GM19023 (cell line): ENCODE data around the gene DMRTB1.
"Not testable (repeated sequence)": the region's sequence is repeated elsewhere in the genome, so short reads cannot be mapped to it uniquely, and the experiment has no call there.

ENCODE experiments used
- ATAC-seq: cut with Tn5 transposase; IDR thresholded peaks from one replicate; pipeline ENCODE4 v1.9.1; 2021; ENCODE audit warnings: mild to moderate bottlenecking, moderate library complexity; ENCODE audit not compliant: unreplicated experiment

The DMRTB1 gene

DNA sequence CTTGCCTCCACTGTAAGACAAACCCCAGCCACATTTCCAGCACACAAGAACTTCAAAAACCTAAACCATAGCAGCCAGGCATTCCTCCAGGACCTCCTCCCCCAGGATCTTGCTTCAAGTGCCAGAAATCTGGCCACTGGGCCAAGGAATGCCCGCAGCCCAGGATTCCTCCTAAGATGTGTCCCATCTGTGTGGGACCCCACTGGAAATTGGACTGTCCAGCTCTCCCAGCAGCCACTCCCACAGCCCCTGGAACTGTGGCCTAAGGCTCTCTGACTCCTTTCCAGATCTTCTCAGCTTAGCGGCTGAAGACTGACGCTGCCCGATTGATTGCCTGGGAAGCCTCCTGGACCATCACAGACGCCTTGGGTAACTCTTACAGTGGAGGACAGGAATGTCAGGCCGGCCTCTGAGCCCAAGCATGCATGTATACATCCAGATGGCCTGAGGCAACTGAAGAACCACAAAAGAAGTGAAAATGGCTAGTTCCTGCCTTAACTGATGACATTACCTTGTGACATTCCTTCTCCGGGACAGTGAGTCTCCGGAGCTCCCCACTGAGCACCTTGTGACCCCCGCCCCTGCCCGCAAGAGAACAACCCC lies 24.7 kb upstream of the DMRTB1 start:
- ATAC-seq = not testable (repeated sequence)

DNA sequence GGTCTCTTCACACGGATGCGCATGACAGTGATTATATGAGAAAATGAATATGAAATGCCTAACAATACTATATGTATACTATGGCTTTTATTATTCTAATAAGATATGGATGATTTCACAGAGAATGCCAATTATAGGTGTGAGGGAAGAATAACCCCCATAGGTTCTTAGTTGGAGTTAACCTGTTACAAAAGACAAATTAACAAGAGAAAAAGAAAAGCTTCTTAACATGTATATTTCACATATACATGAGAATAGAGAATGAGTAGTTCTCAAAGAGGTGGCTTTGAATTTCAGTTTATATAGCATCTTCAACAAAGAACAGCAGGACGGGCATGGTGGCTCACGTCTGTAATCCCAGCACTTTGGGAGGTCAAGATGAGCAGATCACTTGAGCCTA lies 24.0 kb upstream of the DMRTB1 start:
- no peak for ATAC-seq

DNA sequence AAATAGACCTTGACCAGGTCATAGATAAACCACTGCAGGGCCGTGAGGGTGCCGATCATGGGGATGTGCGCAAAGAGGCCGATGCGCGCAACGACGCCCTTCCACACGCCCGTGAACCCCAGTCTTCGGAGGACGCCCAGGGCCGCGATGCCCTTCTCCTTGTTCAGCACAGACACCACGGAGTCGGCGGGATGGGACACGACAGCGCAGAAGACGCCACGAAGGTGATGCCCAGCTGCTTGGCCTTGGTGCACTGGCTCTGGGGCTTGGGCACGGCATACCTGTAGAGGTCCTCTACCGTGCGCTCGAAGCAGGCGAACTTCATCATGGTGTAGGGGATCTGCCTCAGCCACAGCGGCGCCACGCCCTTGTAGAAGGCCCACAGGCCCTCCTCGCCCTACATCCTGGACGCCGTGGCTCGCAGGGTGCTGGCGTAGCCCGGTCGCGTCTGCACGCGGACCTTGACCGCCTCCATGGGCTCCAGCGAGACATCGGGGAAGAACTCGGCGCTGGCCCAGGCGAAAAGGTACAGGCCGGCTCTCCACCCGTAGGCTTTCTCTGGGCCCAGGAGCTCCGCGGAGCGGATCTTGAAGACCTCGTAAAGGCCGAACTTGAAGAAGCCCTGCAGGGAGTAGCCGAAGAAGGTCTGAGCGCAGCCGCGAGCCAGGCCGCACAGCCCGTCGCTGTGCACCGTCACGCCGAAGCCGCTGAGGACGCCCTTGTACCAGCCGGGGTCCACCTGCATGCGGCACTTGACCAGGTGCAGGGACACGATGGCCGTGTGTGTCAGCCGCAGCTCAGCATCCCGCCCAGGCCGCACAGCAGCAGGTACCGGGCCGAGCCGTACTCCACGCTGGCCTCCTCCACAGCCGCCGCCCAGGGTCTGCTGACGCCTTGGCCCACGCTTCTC lies 20.5 kb upstream of the DMRTB1 start:
- no peak for ATAC-seq

DNA sequence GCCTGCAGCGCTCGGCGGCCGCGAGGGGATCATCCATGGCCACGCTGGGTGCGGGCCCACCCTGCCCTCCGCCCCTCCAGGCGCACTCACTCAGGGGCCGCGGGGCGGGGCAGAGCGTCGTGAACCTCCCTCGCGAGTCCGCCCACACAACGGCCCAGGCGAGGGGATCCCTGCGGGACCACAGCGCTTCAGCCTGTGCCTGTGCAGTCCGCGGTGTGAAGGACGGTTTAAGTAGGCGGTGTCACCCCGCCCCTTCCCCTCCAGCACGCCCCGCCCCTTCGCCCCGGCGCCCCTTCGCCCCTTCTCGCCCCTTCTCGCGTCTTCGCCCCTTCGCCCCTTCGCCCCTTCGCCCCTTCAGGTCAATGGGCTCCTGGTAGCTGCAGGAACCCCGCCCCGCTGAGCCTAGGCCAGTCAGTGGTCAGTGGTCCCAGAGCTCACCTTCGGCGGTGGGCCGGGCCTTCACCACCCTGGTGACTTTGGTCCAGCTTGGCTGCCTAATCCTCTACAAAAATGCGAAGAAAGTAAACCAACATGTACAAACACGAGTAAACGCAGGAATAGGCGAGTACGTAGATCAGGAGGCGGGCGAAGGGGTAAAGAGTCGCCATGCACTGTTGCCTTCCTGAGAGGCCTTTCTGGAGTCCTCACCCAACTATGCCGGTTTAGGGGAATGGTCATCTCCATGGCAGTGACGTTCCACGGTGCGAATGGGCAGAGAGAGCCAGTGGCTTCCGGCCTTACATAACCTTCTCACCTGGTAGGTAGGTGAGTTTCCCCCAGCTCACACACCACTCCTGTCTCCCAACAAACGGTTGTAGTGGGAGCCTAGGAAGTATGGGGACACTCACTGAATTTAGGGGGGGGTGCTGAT lies 19.6 kb upstream of the DMRTB1 start:
- no peak for ATAC-seq

DNA sequence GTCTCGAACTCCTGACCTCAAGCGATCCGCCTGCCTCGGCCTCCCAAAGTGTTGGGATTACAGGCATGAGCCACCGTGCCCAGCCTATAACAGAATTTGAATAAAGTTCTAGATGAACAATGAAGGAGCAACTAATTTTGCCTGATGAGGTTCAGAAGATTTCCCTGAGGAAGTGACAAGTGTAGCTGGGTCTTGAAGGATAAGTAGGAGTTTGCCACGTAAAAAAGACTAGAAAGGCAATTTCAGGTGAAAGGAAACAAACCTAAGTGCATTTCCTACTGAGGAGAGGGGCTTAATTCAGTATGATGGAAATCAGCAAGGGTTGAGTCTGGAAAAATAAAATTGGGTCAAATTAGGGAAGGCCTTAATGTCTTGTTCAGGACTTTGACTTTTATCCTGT lies 18.6 kb upstream of the DMRTB1 start:
- ATAC-seq = no peak

DNA sequence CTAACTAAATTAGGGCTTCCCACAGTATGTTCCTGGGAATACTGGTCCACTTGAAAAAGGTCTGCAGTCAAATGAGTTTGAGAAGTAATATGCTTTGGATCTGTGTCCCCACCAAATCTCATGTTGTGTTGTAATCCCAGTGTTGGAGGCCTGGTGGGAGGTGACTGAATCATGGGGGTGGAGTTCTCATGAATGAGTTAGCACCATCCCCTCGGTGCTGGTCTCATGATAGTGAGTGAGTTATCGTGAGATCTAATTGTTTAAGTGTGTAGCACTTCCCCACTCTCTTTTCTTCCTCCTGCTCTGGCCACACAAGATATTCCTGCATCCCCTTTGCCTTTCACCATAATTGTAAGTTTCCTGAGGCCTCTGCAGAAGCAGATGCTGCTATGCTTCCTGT lies 16.9 kb upstream of the DMRTB1 start:
- no peak for ATAC-seq

DNA sequence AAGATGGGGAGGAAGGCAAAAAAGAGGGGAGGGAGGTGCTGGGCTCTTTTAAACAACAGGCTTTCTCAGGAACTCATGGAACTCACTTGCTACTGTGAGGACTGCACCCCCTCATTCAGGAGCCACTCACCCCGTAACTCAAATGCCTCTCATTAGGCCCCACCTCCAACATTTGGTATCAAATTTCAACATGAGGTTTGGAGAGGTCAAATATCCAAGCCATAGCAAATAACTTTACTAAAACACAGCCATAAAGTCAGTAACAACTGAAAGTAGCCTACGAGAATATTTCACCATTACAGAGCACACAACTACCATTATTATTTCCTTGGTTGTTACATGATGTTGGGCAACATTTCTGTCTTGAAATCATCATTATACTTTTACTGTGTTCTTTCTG lies 13.1 kb upstream of the DMRTB1 start:
- no peak for ATAC-seq

DNA sequence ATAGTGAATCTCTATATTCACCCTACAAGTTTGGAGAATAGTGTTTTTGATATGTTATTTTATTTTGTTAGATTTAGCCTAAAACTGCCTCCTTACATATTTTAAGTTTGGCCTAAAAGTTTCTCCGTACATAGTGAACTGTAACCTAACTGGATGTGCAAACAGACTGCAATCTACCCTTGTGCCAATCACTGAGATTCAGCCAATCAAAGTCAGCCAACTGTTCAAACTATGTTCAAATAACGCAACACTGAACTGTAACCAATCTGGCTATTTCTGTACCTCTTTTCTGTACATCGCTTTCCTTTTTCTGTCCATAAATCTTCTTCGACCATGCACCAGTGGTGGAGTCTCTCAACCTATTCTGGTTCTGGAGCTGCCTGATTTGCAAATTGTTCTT lies 11.8 kb upstream of the DMRTB1 start:
- no peak for ATAC-seq

DNA sequence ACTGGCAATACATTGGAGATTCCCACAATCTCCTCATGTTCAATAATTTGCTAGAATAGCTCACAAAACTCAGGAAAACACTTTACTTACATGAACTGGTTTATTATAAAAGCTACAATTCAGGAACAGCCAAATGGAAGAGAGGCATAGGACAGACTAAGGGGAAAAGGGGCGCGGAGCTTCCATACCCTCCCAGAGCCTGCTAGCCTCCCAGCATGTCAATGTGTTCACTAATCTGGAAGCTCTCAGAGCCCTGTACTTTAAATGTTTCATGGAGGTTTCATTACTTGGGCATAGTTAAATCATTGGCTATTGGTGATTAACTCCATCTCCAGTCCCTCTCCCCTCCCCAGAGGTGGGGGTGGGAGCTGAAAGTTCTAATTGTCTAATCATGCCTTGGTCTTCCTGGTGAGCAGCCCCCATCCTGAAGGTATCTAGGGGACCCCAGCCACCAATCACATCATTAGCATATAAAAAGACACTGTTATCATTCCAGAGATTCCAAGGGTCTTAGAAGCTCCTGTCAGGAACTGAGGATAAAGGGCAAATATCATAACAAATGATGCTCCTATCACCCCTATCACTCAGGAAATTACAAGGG lies 10.9 kb upstream of the DMRTB1 start:
- no peak for ATAC-seq

DNA sequence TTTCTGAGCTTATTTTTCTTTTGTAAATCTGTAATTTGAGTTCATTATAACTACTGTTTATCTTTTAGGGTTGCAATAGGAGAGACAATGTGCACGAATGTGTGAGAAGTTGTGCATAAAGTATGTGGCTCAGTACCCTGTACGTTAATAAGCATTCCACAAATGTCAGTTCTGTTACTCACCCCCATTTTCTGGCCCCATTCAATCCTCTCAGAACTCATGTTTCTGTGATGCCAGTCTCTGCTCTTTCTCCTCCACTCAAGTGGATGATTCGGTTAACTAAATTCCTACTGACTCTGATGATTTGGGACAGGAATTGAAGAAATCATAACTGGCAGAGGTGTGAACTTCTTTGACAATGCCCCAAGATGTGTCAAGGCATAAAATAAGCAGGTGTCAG lies 10.2 kb upstream of the DMRTB1 start:
- ATAC-seq = no peak

DNA sequence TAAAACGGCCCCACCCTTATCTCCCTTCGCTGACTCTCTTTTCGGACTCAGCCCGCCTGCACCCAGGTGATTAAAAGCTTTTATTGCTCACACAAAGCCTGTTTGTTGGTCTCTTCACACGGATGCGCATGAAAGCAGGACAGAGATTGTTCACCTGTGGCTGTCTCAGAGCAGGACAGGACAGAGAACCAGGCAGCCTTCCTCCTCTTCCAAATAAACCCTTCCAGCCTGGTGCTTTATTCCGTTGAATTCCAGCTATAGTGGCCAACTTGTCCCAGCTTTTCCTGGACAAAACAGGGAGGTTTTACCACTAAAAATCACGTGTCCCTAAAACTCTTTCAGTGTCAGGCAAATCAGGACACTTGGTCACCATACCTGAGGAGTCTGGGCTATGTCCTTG lies 9.5 kb upstream of the DMRTB1 start:
- ATAC-seq = no peak

DNA sequence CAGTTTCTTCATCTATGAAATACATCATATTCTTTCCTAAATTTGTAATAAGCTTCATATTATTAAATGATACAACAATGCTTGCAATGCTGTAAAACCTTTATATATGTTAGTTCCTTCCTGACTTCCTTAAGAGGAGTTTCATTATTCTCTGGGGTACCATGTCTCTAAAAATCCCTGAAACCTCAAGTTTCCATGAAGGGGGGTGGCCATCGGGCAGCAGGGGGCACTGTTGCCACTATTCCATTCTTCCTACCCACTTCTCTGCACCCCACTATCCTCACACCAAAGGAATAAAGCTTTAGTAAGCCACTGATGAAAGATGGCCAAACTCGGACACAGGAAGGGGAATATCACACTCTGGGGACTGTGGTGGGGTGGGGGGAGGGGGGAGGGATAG lies 9.0 kb upstream of the DMRTB1 start:
- ATAC-seq = no peak

DNA sequence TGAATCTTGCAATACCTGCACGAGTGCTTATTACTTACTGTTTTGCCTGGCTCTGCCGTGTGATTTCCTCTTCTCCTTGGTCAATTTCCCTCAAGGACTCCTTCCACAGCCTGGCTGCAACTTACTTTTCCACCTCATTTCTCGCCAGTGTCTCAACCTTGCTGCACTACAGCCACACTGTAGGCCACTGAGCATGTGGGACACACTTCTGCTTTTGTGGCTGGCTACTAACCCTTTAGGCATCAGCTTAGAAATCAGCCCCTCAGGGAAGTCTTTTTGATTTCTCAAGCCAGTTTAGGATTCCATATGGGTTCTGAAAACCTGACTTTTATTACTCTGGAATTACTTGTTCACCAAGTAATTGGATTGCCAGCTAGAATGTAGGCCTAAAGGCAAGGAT lies 5.2 kb upstream of the DMRTB1 start:
- ATAC-seq = no peak

DNA sequence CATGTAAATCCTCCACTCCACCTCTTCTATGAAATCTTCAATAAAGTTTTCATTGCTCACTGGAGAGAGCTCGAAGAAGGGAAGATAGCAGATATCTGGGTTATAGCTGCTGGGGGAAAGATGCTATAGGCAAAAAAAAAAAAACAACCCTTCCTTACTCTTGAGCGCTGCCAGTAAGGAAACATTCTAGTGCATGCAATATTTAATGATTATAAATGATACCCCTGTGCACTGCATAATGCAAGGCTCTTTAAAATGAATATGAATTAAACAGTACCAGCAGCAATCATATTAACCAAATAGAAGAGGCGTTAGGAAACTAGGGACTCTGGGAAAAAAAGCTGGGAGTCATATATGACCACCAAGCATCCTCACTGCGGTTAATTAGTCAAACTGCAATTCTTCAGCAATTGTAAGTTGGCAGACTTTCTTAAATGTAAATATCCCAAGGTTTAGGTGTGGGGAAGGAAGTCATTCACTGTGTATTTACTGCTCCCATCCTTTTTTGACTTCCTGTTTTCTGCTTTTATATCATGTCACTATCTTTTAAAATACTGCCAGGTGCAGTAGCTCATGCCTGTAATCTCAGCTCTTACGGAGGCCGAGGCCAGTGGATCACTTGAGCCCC lies 3.7 kb upstream of the DMRTB1 start:
- ATAC-seq = no peak

DNA sequence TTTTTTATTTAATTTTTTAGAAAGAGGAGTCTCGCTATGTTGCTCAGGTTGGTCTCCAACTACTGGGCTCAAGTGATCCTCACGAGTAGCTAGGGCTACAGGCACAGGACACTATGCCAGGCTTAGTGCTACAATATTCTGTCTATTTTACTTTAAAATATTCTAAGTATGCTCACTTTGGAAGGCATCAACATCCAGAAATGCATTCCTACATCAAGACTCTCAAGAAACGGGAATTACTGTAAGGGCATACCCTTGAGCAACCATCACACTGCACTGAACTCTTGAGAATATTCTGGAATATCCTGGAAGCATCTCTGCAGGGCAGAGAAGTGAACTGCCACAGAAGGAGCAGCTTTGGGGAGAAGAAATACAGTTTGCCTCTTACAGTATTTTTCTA lies 565 bp upstream of the DMRTB1 start:
- ATAC-seq = no peak

DNA sequence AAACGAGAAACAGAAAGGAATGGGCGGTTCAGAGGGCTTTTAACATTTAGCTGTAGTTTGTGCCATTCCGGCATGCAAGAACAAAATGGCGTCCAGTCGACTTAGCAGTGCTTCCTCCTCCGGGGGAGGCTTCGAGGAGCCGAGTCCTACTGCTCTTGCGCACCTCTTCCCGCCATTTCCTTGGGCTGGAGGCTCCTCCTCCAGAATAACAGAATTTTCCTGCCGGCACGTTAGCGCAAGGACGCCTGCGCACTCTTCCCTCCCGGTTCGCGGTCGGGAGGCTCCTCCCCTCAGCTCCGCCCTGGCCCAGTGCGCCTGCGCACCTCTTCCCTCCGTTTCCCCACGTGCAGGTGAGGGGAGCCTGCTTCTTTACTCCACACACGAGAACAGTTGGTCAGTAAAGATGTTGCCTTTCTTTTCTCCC lies 1.0 kb downstream of the DMRTB1 start:
- ATAC-seq = no peak

DNA sequence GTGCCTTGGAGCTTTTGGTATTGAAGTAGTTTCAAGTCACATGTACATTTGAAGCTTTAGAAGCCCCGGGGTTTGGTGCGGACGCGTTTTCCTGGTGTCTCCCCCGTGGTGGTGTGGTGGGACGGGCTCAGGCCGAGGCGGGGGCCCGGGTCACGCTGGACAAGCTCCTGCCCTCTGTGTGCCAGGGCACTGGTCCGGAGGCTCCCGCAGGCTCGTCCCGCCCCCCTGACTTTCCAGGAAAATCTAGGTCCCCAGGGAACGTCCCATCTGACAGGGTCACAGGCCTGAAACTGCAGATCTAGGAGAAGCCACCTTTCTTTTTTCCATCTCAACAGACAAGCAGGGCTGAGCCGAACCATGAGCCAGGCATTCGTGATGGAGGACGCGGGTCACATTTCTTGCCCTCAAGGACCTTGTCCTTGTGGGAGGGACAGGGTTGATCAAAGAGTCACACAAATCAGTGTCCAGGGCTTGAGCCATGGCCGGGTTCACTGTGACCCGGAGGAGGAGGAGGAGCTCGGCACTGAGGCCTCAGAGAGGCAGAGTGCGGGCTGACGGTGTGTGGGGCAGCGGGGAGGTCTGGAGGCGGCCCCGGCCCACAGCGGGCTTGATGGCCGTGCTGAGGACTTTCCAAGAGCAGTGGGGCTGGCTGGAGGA lies 1.6 kb downstream of the DMRTB1 start:
- no peak for ATAC-seq

DNA sequence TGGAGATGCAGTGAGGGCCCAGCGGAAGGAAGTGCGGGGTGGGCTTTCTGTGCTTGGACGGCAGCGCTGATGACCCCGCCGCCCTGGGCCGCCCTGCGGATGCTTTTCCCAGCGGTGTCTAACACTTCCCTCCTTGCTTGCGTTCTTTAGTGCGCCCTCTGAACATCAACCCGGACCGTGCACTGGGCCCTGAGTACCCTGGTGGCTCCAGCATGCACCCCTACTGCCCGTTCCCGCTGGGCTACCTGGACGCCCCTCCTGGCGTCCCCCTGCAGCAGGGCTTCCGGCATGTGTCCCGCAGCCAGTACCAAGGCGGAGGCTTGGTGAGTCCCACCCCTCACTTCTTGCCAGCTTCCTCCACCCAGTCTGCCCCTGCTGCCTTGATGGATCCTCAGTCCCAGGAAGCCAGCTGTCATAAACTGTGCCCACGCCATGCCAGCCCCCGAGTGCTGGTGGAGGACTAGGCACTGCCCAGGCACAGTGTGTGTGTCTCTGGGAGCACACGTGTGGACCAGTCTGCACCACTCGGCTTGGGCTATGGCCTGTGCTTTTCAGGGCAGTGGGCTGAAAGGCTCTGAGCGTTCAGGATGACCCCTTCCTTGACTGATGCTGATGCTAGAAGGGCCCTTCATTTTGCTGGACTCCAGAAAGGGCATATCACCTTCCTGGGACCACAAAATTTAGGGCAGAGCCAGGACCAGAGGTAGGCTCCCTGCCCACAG lies 2.3 kb downstream of the DMRTB1 start:
- ATAC-seq = no peak

DNA sequence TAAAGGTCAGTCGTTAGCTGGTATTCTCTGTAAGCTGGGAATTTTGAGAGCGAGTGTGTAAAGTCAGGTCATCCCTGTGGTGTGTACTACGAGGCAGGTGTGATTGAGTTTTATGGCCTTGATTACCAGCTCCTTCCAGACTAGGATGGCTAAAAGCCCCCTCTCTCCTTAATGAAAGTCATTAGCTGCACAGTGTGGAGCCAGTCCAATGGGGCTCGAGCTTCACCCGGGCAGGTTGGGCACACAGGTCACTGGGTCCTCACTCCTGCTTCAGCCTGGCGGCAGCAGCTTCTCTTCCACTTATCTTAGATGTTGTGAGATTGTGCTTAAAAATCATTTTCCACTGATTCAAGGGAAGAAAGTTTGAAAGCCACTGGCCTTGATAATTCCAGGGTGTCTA lies 3.0 kb downstream of the DMRTB1 start:
- no peak for ATAC-seq
